Vagina (tissue), 2 donors: ENCODE data around the gene MBD1. TPM values are rescaled to one million over a fixed set of nuclear protein-coding genes. Genes with fewer than 3 reads are reported as not detected.
A peak's percentile ranks its signal among the peaks of the same experiment; 100 is the strongest.
"Not testable (repeated sequence)": the region's sequence is repeated elsewhere in the genome, so short reads cannot be mapped to it uniquely, and the experiment has no call there.

Experiments
- DNase-seq, 2 donors: peaks; one replicate each; pipeline ENCODE4 v3.0.0-alpha.2; 2017; ENCODE audit errors: extremely low spot score in 2 of 2
- H3K27ac ChIP-seq: fragments of 200-600 bp; sonication (generic); one replicate; pipeline ENCODE4 v1.5.1; 2019
- H3K27me3 ChIP-seq: fragments of 200-600 bp; sonication (generic); one replicate; pipeline ENCODE4 v1.5.1; 2019
- H3K36me3 ChIP-seq, 2 donors: fragments of 200-600 bp; sonication (generic); one replicate each; pipeline ENCODE4 v1.5.1; 2017 to 2019
- H3K4me1 ChIP-seq: fragments of 200-600 bp; sonication (generic); one replicate; pipeline ENCODE4 v1.5.1; 2019
- H3K4me3 ChIP-seq, 2 donors: fragments of 200-600 bp; sonication (generic); 1 replicate in 1 of 2; 2 replicates in 1 of 2; pipeline ENCODE4 v1.5.1; 2016 to 2019
- H3K9me3 ChIP-seq: fragments of 200-600 bp; sonication (generic); one replicate; pipeline ENCODE4 v1.5.1; 2019
- CTCF ChIP-seq, 3 experiments: fragments of 450-650 bp in 2 of 3; fragments of 200-600 bp in 1 of 3; sonication (generic) in 1 of 3; IDR thresholded peaks; one replicate each; pipeline ENCODE4 v1.5.1; 2017 to 2019; ENCODE audit warnings: antibody characterized with exemption in 3 of 3, mild to moderate bottlenecking in 2 of 3, moderate library complexity in 2 of 3
- POLR2A ChIP-seq, 2 donors: fragments of 450-650 bp; IDR thresholded peaks; one replicate each; pipeline ENCODE4 v1.6.1; 2017; ENCODE audit warnings: antibody characterized with exemption in 2 of 2, mild to moderate bottlenecking in 2 of 2, moderate library complexity in 2 of 2
- POLR2AphosphoS5 ChIP-seq, 2 donors: sonication (generic); formaldehyde crosslinking; IDR thresholded peaks; one replicate each; pipeline ENCODE4 v1.9.0; 2017; ENCODE audit warnings: antibody characterized with exemption in 2 of 2, mild to moderate bottlenecking in 2 of 2, low read depth in 1 of 2; ENCODE audit not compliant: insufficient read depth in 1 of 2
- intact Hi-C: fragments of 100-400 bp; cut with DNase I; formaldehyde crosslinking; loops from one replicate; pipeline ENCODE4 v1.15.1; 2023
- total RNA-seq: library from RNA; depleted of rRNA; stranded (reverse); fragments of >200 nt; gene quantifications from one replicate; pipeline ENCODE4 v1.2.3, GENCODE V29; 2016

MBD1 gene
- total RNA-seq, 1 donor from 2014 or later: 85.7 TPM

- DNase-seq: no peak
- no peak overlapping the region for H3K4me3 ChIP-seq
- no peaks in the 10 kb centered on the region for H3K27me3 ChIP-seq
- H3K9me3 ChIP-seq: no peaks in the 10 kb centered on the region
- TF ChIP-seq POLR2AphosphoS5 (IDR thresholded peaks at IDR 0.05; ENCODE audit: insufficient read depth in 1 of 2, low read depth in 1 of 2) (no peak), CTCF (IDR thresholded peaks at IDR 0.05) (no peak), POLR2A (IDR thresholded peaks at IDR 0.05) (no peak)
- H3K4me1 ChIP-seq: peaks cover 14% of the 10 kb centered on the region
- no peak overlapping the region for H3K27ac ChIP-seq
- intact Hi-C loops: no loop called here
- H3K36me3 ChIP-seq: no peaks in the 10 kb centered on the region
Measured at GRCh38 chr18:50310080-50310479, 28.8 kb upstream of the MBD1 start.

GRCh38 chr18:50308851-50309250, 27.5 kb upstream of the MBD1 start:
- H3K4me3 ChIP-seq, H3K36me3 ChIP-seq, H3K9me3 ChIP-seq, intact Hi-C loops, DNase-seq, H3K27me3 ChIP-seq, H3K27ac ChIP-seq: not testable (repeated sequence)
- peaks cover 14% of the 10 kb centered on the region for H3K4me1 ChIP-seq

GRCh38 chr18:50307738-50308470, 26.6 kb upstream of the MBD1 start:
- H3K27me3 ChIP-seq: no peaks in the 10 kb centered on the region
- H3K4me1 ChIP-seq: peaks cover 14% of the 10 kb centered on the region
- peak in 1 of 2 donors; percentile 42 for TF ChIP-seq POLR2AphosphoS5 (IDR thresholded peaks at IDR 0.05; ENCODE audit: insufficient read depth in 1 of 2, low read depth in 1 of 2)
- TF ChIP-seq CTCF (IDR thresholded peaks at IDR 0.05): no peak
- no peak overlapping the region for H3K27ac ChIP-seq
- peak overlapping the region; percentile 43 to 44 for H3K4me3 ChIP-seq
- H3K36me3 ChIP-seq: no peaks in the 10 kb centered on the region
- H3K9me3 ChIP-seq: no peaks in the 10 kb centered on the region
- intact Hi-C loops: no loop called here
- DNase-seq: no peak

GRCh38 chr18:50307400-50307737, 26.0 kb upstream of the MBD1 start:
- intact Hi-C loops: no loop called here
- H3K4me1 ChIP-seq: peaks cover 14% of the 10 kb centered on the region
- no peaks in the 10 kb centered on the region for H3K9me3 ChIP-seq
- H3K27ac ChIP-seq: no peak overlapping the region
- DNase-seq: no peak
- TF ChIP-seq CTCF (IDR thresholded peaks at IDR 0.05) (no peak), POLR2A (IDR thresholded peaks at IDR 0.05) (no peak), POLR2AphosphoS5 (IDR thresholded peaks at IDR 0.05; ENCODE audit: insufficient read depth in 1 of 2, low read depth in 1 of 2) (no peak)
- H3K27me3 ChIP-seq: no peaks in the 10 kb centered on the region
- H3K36me3 ChIP-seq: no peaks in the 10 kb centered on the region
- H3K4me3 ChIP-seq: peak overlapping the region; percentile 43 to 44

GRCh38 chr18:50306944-50307343, 25.6 kb upstream of the MBD1 start:
- no peaks in the 10 kb centered on the region for H3K9me3 ChIP-seq
- H3K27me3 ChIP-seq: no peaks in the 10 kb centered on the region
- peaks cover 14% of the 10 kb centered on the region for H3K4me1 ChIP-seq
- TF ChIP-seq CTCF (IDR thresholded peaks at IDR 0.05) (no peak), POLR2AphosphoS5 (IDR thresholded peaks at IDR 0.05; ENCODE audit: insufficient read depth in 1 of 2, low read depth in 1 of 2) (no peak), POLR2A (IDR thresholded peaks at IDR 0.05) (no peak)
- peak overlapping the region; percentile 43 to 44 for H3K4me3 ChIP-seq
- DNase-seq: no peak
- intact Hi-C loops: no loop called here
- H3K27ac ChIP-seq: no peak overlapping the region
- H3K36me3 ChIP-seq: no peaks in the 10 kb centered on the region
